Heart right ventricle (tissue), 16 donors: Measurements from ENCODE around the gene WDR12. TPM values are rescaled to one million over a fixed set of nuclear protein-coding genes. Genes with fewer than 3 reads are reported as not detected.

Source experiments
- ATAC-seq, 8 donors: fragments of 200-7000 bp; cut with Tn5 transposase; one replicate each; pipeline ENCODE4 v1.9.1; 2020; ENCODE audit warnings: mild to moderate bottlenecking in 8 of 8, moderate library complexity in 8 of 8, moderate number of reproducible peaks in 1 of 8
- DNase-seq, 2 donors: peaks; one replicate each; pipeline ENCODE4 v3.0.0-alpha.2; 2020
- H3K27ac ChIP-seq, 10 donors: fragments of 200-600 bp; sonication (generic) in 2 of 10; one replicate each; pipeline versions ENCODE4 v1.5.0 to v1.8.0; 2020 to 2022; ENCODE audit warnings: mild to moderate bottlenecking in 3 of 10
- H3K27me3 ChIP-seq, 7 donors: fragments of 200-600 bp; one replicate each; pipeline ENCODE4 v1.8.0; 2021 to 2022; ENCODE audit warnings: mild to moderate bottlenecking in 2 of 7
- H3K36me3 ChIP-seq, 9 donors: fragments of 200-600 bp; sonication (generic) in 1 of 9; one replicate each; pipeline versions ENCODE4 v1.5.0 to v1.8.0; 2020 to 2022; ENCODE audit warnings: mild to moderate bottlenecking in 2 of 9
- H3K4me1 ChIP-seq, 9 donors: fragments of 200-600 bp; sonication (generic) in 1 of 9; one replicate each; pipeline versions ENCODE4 v1.5.0 to v1.8.0; 2020 to 2022; ENCODE audit warnings: mild to moderate bottlenecking in 4 of 9
- H3K4me3 ChIP-seq, 10 donors: fragments of 200-600 bp; sonication (generic) in 2 of 10; one replicate each; pipeline versions ENCODE4 v1.5.0 to v1.8.0; 2020 to 2022; ENCODE audit warnings: mild to moderate bottlenecking in 7 of 10, moderate library complexity in 2 of 10
- H3K9me3 ChIP-seq, 11 donors: fragments of 200-600 bp in 10 of 11; sonication (generic) in 2 of 11; one replicate each; pipeline versions ENCODE4 v1.5.0 to v1.8.0; 2013 to 2022; ENCODE audit warnings: mild to moderate bottlenecking in 2 of 11, control low read depth in 1 of 11, moderate library complexity in 1 of 11
- CTCF ChIP-seq, 9 donors: fragments of 200-600 bp; sonication (generic) in 2 of 9; IDR thresholded peaks; one replicate each; pipeline versions ENCODE4 v1.5.0 to v1.8.0; 2021 to 2022; ENCODE audit warnings: antibody characterized with exemption in 9 of 9, mild to moderate bottlenecking in 5 of 9, moderate library complexity in 1 of 9
- WGBS, 2 donors: extraction: QIAGEN DNeasy Blood & Tissue Kit; methylation state at CpG; one replicate each; pipeline ENCODE4 v1.1.7; 2013; ENCODE audit warnings: inconsistent platforms in 1 of 2; 5-methylcytosine and 5-hydroxymethylcytosine counted together
- intact Hi-C, 10 donors: fragments of 100-400 bp; cut with DNase I; formaldehyde crosslinking; loops; one replicate each; pipeline versions ENCODE4 v1.11.1 to v1.14.2; 2022
- polyA plus RNA-seq, 2 donors: library from polyadenylated mRNA; stranded (reverse); fragments of 200-250 nt; gene quantifications; one replicate each; pipeline ENCODE4 v1.2.3, GENCODE V29; 2013
- total RNA-seq, 10 donors: library from RNA; stranded (reverse); fragmentation: NEBNext Ultra II Directional in 3 of 10; extraction: Animal tissue kit (Norgen Biotek cat#: 25700) in 3 of 10; gene quantifications; one replicate each; pipeline versions ENCODE4 v1.2.1 to v1.2.4, GENCODE V29; 2021 to 2023
- donor health status: Arrhythmogenic right ventricular cardiomyopathy.
- donor health status: ischemic (EF 13 %, LVEDD 7.1; RV severe dilation, severe dysfunction).
- donor health status: healthy with polysubstance abuse.
- donor health status: DM: no; HTN: yes; CAD: no.
- donor health status: DM: no; HTN: no; CAD: no.
- donor health status: ischemic (EF 25% LVEDD 6.9; RV normal size, moderate dysfunction).
- donor health status: ischemic (EF 25% LVEDD 5.7; RV mildly dilated, moderate dysfunction).
- donor health status: healthy.
- donor health status: DM: yes; HTN: yes; CAD: no.
- donor health status: Ischemic cardiomyopathy.
- donor health status: ischemic (EF 35%, LVEDD 5.7; RV mildly dilated, moderate dysfunction).
- donor health status: nonischemic (EF 11% LVEDD 7.7; RV severe dilation, severe dysfunction).
- donor health status: DM: yes; HTN: yes; CAD: no.
- donor health status: PGD.
- donor health status: ischemic (EF 29% LVEDD 5.4; RV normal size, mild dysfunction).
- donor health status: nonischemic (EF 23%, LVEDD 6.1; RV moderate dilation, normal function).

WDR12 gene
- total and polyA plus RNA-seq, 12 donors, result 15.4 to 52.6 (median 44.3) TPM

- Histone ChIP-seq H3K27me3 (no peaks in the 10 kb centered on the region), H3K4me1 (no peaks in the 10 kb centered on the region), H3K27ac (no peak overlapping the region), H3K9me3 (peaks cover 0 to 24% (median 9%) of the 10 kb centered on the region in 11 donors), H3K4me3 (no peak overlapping the region), H3K36me3 (peaks cover 0 to 13% (median 0%) of the 10 kb centered on the region in 9 donors)
- ATAC-seq (no peak), DNase-seq (peak in 1 of 2 donors; percentile 13)
- intact Hi-C loops, result no loop called here
- 91% methylated on average over 11 of the region's 11 CpGs for WGBS, 2 donors
- no peak for TF ChIP-seq CTCF (IDR thresholded peaks at IDR 0.05)
These were observed 70.2 kb downstream of the WDR12 start for GRCh38 chr2:202841090-202841867.

DNA sequence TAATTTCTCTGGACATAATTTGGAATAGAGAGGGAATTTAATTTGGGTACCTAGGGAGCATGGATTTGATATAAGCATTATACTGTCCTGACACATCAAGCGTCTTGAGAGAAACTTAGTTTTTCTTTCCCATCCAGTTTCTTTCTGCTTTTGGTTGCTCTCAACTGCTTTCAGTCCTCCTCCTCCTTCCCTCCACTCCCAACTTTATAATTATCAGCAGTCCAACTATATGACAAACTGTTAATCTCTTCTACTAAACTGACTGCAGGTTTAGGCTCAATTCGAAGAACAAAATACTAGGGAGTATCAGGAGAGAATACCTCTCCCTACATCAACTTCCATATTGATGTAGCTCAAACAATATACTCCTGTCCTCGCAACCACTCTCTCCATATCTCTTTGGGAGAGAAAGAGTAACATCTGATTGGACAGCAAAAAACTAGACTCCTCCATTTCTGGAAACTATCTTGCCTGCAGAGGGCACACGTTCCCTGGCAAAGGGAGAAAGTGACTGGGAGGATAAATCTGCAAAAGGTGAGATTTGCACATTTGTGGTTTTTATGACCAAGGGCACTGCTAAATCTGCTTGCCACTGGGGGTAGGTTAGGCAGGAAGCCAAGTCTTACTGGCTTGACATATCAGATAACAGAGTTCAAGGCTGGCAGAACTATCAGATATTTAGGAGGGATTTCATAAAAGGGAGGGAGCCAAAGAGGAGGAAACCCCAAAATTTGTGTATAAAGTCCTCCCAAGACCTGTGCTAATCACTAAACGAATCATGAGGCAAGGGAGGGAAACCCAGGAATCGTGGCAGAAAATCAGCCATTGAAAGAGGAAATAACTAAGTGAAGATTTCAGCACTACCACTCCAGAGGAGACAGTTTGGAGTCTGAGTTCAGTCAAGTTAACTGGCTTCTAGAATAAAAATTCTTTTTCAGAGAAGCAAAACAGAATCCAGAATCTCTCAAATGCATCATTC, 79.9 kb downstream of the WDR12 start:
- Histone ChIP-seq H3K27ac (no peak overlapping the region), H3K9me3 (no peaks in the 10 kb centered on the region), H3K4me1 (peaks cover 0 to 10% (median 7%) of the 10 kb centered on the region in 9 donors), H3K4me3 (no peak overlapping the region), H3K27me3 (no peaks in the 10 kb centered on the region), H3K36me3 (no peaks in the 10 kb centered on the region)
- WGBS, 2 donors, result 37 to 39% methylated on average over 6 of the region's 6 CpGs
- ATAC-seq (peak in 4 of 8 donors; percentile 29 to 73 (median 46)), DNase-seq (no peak)
- TF ChIP-seq CTCF (IDR thresholded peaks at IDR 0.05), result peak; percentile 24 to 72 (median 58)
- intact Hi-C loops, result no loop called here

DNA sequence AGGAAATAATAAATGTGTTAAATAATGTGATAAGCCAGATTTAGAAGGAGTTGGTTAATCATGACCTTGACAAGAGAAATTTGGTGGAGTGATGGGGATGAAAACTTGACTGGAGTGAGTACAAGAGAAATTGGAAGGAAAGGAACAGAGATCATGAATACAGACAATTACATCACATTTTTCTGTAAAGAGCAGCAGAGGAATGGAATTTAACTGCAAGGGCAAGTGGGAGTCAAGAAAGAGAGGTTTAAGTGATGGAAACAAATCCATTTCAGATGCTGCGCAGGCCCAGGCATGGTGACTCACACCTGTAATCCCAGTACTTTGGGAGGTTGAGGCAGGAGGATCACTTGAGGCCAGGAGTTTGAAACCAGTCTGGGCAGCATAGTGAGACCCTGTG, 86.6 kb downstream of the WDR12 start:
- intact Hi-C loops, result no loop called here
- Histone ChIP-seq H3K4me1 (no peaks in the 10 kb centered on the region), H3K4me3 (no peak overlapping the region), H3K27me3 (no peaks in the 10 kb centered on the region), H3K36me3 (peaks cover 0 to under 1% (median 0%) of the 10 kb centered on the region in 9 donors), H3K27ac (no peak overlapping the region), H3K9me3 (no peaks in the 10 kb centered on the region)
- ATAC-seq (no peak), DNase-seq (no peak)
- WGBS, 2 donors, result 93 to 95% methylated on average over 1 of the region's 1 CpG
- no peak for TF ChIP-seq CTCF (IDR thresholded peaks at IDR 0.05)

Other genes with a start within 250 kb of the WDR12 start
- 10 to 100 TPM in 2 of 10 donors, 1 to 10 TPM in 8; 4.9 to 12.1 (median 7.1) TPM for gene ICA1L, start 39.9 kb downstream of the WDR12 start, total RNA-seq
- gene ICA1L, start 39.9 kb downstream of the WDR12 start, polyA plus RNA-seq, result 1 to 10 TPM in 1 of 2 donors, under 1 TPM in 1; 0.81 to 4.3 TPM
- gene CARF, start 602 bp upstream of the WDR12 start, total RNA-seq, result 10 to 100 TPM in 2 of 10 donors, 1 to 10 TPM in 8; 5.0 to 10.2 (median 8.4) TPM
- 1 to 10 TPM in 1 of 2 donors, under 1 TPM in 1; 0.75 to 2.8 TPM for gene CARF, start 602 bp upstream of the WDR12 start, polyA plus RNA-seq
- gene NBEAL1, start 103.2 kb upstream of the WDR12 start, total RNA-seq, result 10 to 100 TPM; 13.4 to 24.5 (median 18.4) TPM
- gene NBEAL1, start 103.2 kb upstream of the WDR12 start, polyA plus RNA-seq, result 1 to 10 TPM; 2.5 to 4.1 TPM